Heart left ventricle (tissue), 16 donors: ENCODE results near the gene YES1. TPM values are rescaled to one million over a fixed set of nuclear protein-coding genes. Genes with fewer than 3 reads are reported as not detected.
A peak's percentile ranks its signal among the peaks of the same experiment; 100 is the strongest.

Source experiments
- ATAC-seq, 4 donors: fragments of 200-7000 bp; cut with Tn5 transposase; one replicate each; pipeline ENCODE4 v1.9.1; 2020 to 2022; ENCODE audit warnings: moderate library complexity in 4 of 4, mild to moderate bottlenecking in 3 of 4, moderate number of reproducible peaks in 1 of 4
- DNase-seq, 5 donors: peaks; one replicate each; pipeline ENCODE4 v3.0.0-alpha.2; 2020
- H3K27ac ChIP-seq, 12 donors: fragments of 200-600 bp; sonication (generic) in 4 of 12; one replicate each; pipeline versions ENCODE4 v1.5.0 to v1.8.0; 2016 to 2022; ENCODE audit warnings: mild to moderate bottlenecking in 2 of 12
- H3K27me3 ChIP-seq, 9 donors: fragments of 200-600 bp; sonication (generic) in 2 of 9; one replicate each; pipeline versions ENCODE4 v1.5.1 to v1.8.0; 2016 to 2022; ENCODE audit warnings: mild to moderate bottlenecking in 3 of 9
- H3K36me3 ChIP-seq, 9 donors: fragments of 200-600 bp; sonication (generic) in 2 of 9; one replicate each; pipeline versions ENCODE4 v1.5.0 to v1.8.0; 2018 to 2022; ENCODE audit warnings: mild to moderate bottlenecking in 2 of 9
- H3K4me1 ChIP-seq, 12 donors: fragments of 200-600 bp; sonication (generic) in 4 of 12; one replicate each; pipeline versions ENCODE4 v1.5.0 to v1.8.0; 2016 to 2022; ENCODE audit warnings: mild to moderate bottlenecking in 3 of 12
- H3K4me3 ChIP-seq, 12 donors: fragments of 200-600 bp; sonication (generic) in 4 of 12; one replicate each; pipeline versions ENCODE4 v1.5.0 to v1.8.0; 2017 to 2022; ENCODE audit warnings: mild to moderate bottlenecking in 9 of 12, moderate library complexity in 4 of 12
- H3K9me3 ChIP-seq, 12 donors: fragments of 200-600 bp; sonication (generic) in 4 of 12; one replicate each; pipeline versions ENCODE4 v1.5.0 to v1.8.0; 2016 to 2022; ENCODE audit warnings: mild to moderate bottlenecking in 1 of 12
- CTCF ChIP-seq, 12 donors: fragments of 200-600 bp; sonication (generic) in 4 of 12; IDR thresholded peaks; one replicate each; pipeline versions ENCODE4 v1.5.0 to v1.8.0; 2018 to 2022; ENCODE audit warnings: antibody characterized with exemption in 12 of 12, mild to moderate bottlenecking in 5 of 12
- POLR2A ChIP-seq, 2 donors: fragments of 450-650 bp; IDR thresholded peaks; one replicate each; pipeline ENCODE4 v1.6.1; 2017; ENCODE audit warnings: antibody characterized with exemption in 2 of 2, mild to moderate bottlenecking in 2 of 2, moderate library complexity in 2 of 2
- WGBS, 4 donors: extraction: QIAGEN DNeasy Blood & Tissue Kit in 2 of 4; methylation state at CpG; one replicate each; pipeline versions ENCODE4 v1.1.5 to v1.1.7; 2013 to 2018; 5-methylcytosine and 5-hydroxymethylcytosine counted together
- intact Hi-C, 10 donors: fragments of 100-400 bp; cut with DNase I; formaldehyde crosslinking; loops; one replicate each; pipeline versions ENCODE4 v1.11.1 to v1.14.2; 2022
- polyA plus RNA-seq, 2 donors: library from polyadenylated mRNA; stranded (reverse); fragments of 200-250 nt; gene quantifications; one replicate each; pipeline ENCODE4 v1.2.3, GENCODE V29; 2013
- total RNA-seq, 9 donors: library from RNA; depleted of rRNA in 2 of 9; stranded (reverse); fragments of >200 nt in 2 of 9; fragmentation: NEBNext Ultra II Directional in 3 of 9; extraction: Animal tissue kit (Norgen Biotek cat#: 25700) in 3 of 9; gene quantifications; one replicate each; pipeline versions ENCODE4 v1.1.0 to v1.2.4, GENCODE V29; 2016 to 2023
- donor health status: ischemic (EF 13 %, LVEDD 7.1; RV severe dilation, severe dysfunction).
- donor health status: healthy with polysubstance abuse.
- donor health status: DM: no; HTN: yes; CAD: no.
- donor health status: DM: no; HTN: no; CAD: no.
- donor health status: ischemic (EF 25% LVEDD 6.9; RV normal size, moderate dysfunction).
- donor health status: ischemic (EF 25% LVEDD 5.7; RV mildly dilated, moderate dysfunction).
- donor health status: healthy.
- donor health status: DM: yes; HTN: yes; CAD: no.
- donor health status: ischemic (EF 35%, LVEDD 5.7; RV mildly dilated, moderate dysfunction).
- donor health status: nonischemic (EF 11% LVEDD 7.7; RV severe dilation, severe dysfunction).
- donor health status: DM: yes; HTN: yes; CAD: no.
- donor health status: PGD.
- donor health status: ischemic (EF 29% LVEDD 5.4; RV normal size, mild dysfunction).
- donor health status: nonischemic (EF 23%, LVEDD 6.1; RV moderate dilation, normal function).

The YES1 gene
- total and polyA plus RNA-seq, 11 donors, result 7.1 to 50.2 (median 23.5) TPM

GRCh38 chr18:677145-677544, 134.9 kb downstream of the YES1 start:
- ATAC-seq, result no peak

GRCh38 chr18:676736-677135, 135.3 kb downstream of the YES1 start:
- no peaks in the 10 kb centered on the region for H3K9me3 ChIP-seq
- no peaks in the 10 kb centered on the region for H3K27me3 ChIP-seq
- H3K36me3 ChIP-seq, result peaks cover 0 to 83% (median 65%) of the 10 kb centered on the region in 9 donors
- ATAC-seq (no peak), DNase-seq (no peak)
- H3K27ac ChIP-seq, result no peak overlapping the region
- 89 to 94% (median 93%) methylated on average over 3 of the region's 3 CpGs for WGBS, 4 donors
- TF ChIP-seq POLR2A (IDR thresholded peaks at IDR 0.05), result no peak
- TF ChIP-seq CTCF (IDR thresholded peaks at IDR 0.05), result no peak
- no peak overlapping the region for H3K4me3 ChIP-seq
- intact Hi-C loops, result no loop called here
- H3K4me1 ChIP-seq, result peaks cover 0 to 6% (median 0%) of the 10 kb centered on the region in 12 donors

More at GRCh38 chr18:677145-677544, 134.9 kb downstream of the YES1 start:
- TF ChIP-seq CTCF (IDR thresholded peaks at IDR 0.05) (no peak), POLR2A (IDR thresholded peaks at IDR 0.05) (no peak)
- Histone ChIP-seq H3K4me3 (no peak overlapping the region), H3K9me3 (no peaks in the 10 kb centered on the region), H3K4me1 (peaks cover 0 to 6% (median 0%) of the 10 kb centered on the region in 12 donors), H3K27me3 (no peaks in the 10 kb centered on the region), H3K27ac (no peak overlapping the region), H3K36me3 (peaks cover 0 to 84% (median 66%) of the 10 kb centered on the region in 9 donors)
- WGBS, 4 donors, result 68 to 88% (median 86%) methylated on average over 4 of the region's 4 CpGs
- intact Hi-C loops, result no loop called here
- DNase-seq, result no peak

- Histone ChIP-seq H3K36me3 (peaks cover 0 to 83% (median 65%) of the 10 kb centered on the region in 9 donors), H3K4me1 (peaks cover 0 to 6% (median 0%) of the 10 kb centered on the region in 12 donors), H3K4me3 (no peak overlapping the region), H3K27ac (no peak overlapping the region), H3K9me3 (no peaks in the 10 kb centered on the region), H3K27me3 (no peaks in the 10 kb centered on the region)
- DNase-seq (peak in 1 of 5 donors; percentile 31), ATAC-seq (peak in 1 of 4 donors; percentile 69)
- intact Hi-C loops, result no loop called here
- TF ChIP-seq CTCF (IDR thresholded peaks at IDR 0.05) (no peak), POLR2A (IDR thresholded peaks at IDR 0.05) (no peak)
- WGBS, 4 donors, result 65 to 89% (median 84%) methylated on average over 5 of the region's 5 CpGs
These were observed 136.0 kb downstream of the YES1 start for GRCh38 chr18:676069-676468.

- peaks cover 0 to 6% (median 0%) of the 10 kb centered on the region in 12 donors for H3K4me1 ChIP-seq
- ATAC-seq (no peak), DNase-seq (no peak)
- peaks cover 0 to 89% (median 66%) of the 10 kb centered on the region in 9 donors for H3K36me3 ChIP-seq
- TF ChIP-seq CTCF (IDR thresholded peaks at IDR 0.05) (no peak), POLR2A (IDR thresholded peaks at IDR 0.05) (no peak)
- intact Hi-C loops, result no loop called here
- no peaks in the 10 kb centered on the region for H3K9me3 ChIP-seq
- no peak overlapping the region for H3K27ac ChIP-seq
- WGBS, 4 donors, result 95 to 99% (median 96%) methylated on average over 7 of the region's 7 CpGs
- no peaks in the 10 kb centered on the region for H3K27me3 ChIP-seq
- no peak overlapping the region for H3K4me3 ChIP-seq
These were observed 136.7 kb downstream of the YES1 start for GRCh38 chr18:675307-675706.
